Heart right ventricle (tissue), 16 donors: ENCODE data around the gene IQGAP2. TPM values are rescaled to one million over a fixed set of nuclear protein-coding genes. Genes with fewer than 3 reads are reported as not detected.

Source experiments
- ATAC-seq, 8 donors: fragments of 200-7000 bp; cut with Tn5 transposase; one replicate each; pipeline ENCODE4 v1.9.1; 2020; ENCODE audit warnings: mild to moderate bottlenecking in 8 of 8, moderate library complexity in 8 of 8, moderate number of reproducible peaks in 1 of 8
- DNase-seq, 2 donors: peaks; one replicate each; pipeline ENCODE4 v3.0.0-alpha.2; 2020
- H3K27ac ChIP-seq, 10 donors: fragments of 200-600 bp; sonication (generic) in 2 of 10; one replicate each; pipeline versions ENCODE4 v1.5.0 to v1.8.0; 2020 to 2022; ENCODE audit warnings: mild to moderate bottlenecking in 3 of 10
- H3K27me3 ChIP-seq, 7 donors: fragments of 200-600 bp; one replicate each; pipeline ENCODE4 v1.8.0; 2021 to 2022; ENCODE audit warnings: mild to moderate bottlenecking in 2 of 7
- H3K36me3 ChIP-seq, 9 donors: fragments of 200-600 bp; sonication (generic) in 1 of 9; one replicate each; pipeline versions ENCODE4 v1.5.0 to v1.8.0; 2020 to 2022; ENCODE audit warnings: mild to moderate bottlenecking in 2 of 9
- H3K4me1 ChIP-seq, 9 donors: fragments of 200-600 bp; sonication (generic) in 1 of 9; one replicate each; pipeline versions ENCODE4 v1.5.0 to v1.8.0; 2020 to 2022; ENCODE audit warnings: mild to moderate bottlenecking in 4 of 9
- H3K4me3 ChIP-seq, 10 donors: fragments of 200-600 bp; sonication (generic) in 2 of 10; one replicate each; pipeline versions ENCODE4 v1.5.0 to v1.8.0; 2020 to 2022; ENCODE audit warnings: mild to moderate bottlenecking in 7 of 10, moderate library complexity in 2 of 10
- H3K9me3 ChIP-seq, 11 donors: fragments of 200-600 bp in 10 of 11; sonication (generic) in 2 of 11; one replicate each; pipeline versions ENCODE4 v1.5.0 to v1.8.0; 2013 to 2022; ENCODE audit warnings: mild to moderate bottlenecking in 2 of 11, control low read depth in 1 of 11, moderate library complexity in 1 of 11
- CTCF ChIP-seq, 9 donors: fragments of 200-600 bp; sonication (generic) in 2 of 9; IDR thresholded peaks; one replicate each; pipeline versions ENCODE4 v1.5.0 to v1.8.0; 2021 to 2022; ENCODE audit warnings: antibody characterized with exemption in 9 of 9, mild to moderate bottlenecking in 5 of 9, moderate library complexity in 1 of 9
- WGBS, 2 donors: extraction: QIAGEN DNeasy Blood & Tissue Kit; methylation state at CpG; one replicate each; pipeline ENCODE4 v1.1.7; 2013; ENCODE audit warnings: inconsistent platforms in 1 of 2; 5-methylcytosine and 5-hydroxymethylcytosine counted together
- intact Hi-C, 10 donors: fragments of 100-400 bp; cut with DNase I; formaldehyde crosslinking; loops; one replicate each; pipeline versions ENCODE4 v1.11.1 to v1.14.2; 2022
- polyA plus RNA-seq, 2 donors: library from polyadenylated mRNA; stranded (reverse); fragments of 200-250 nt; gene quantifications; one replicate each; pipeline ENCODE4 v1.2.3, GENCODE V29; 2013
- total RNA-seq, 10 donors: library from RNA; stranded (reverse); fragmentation: NEBNext Ultra II Directional in 3 of 10; extraction: Animal tissue kit (Norgen Biotek cat#: 25700) in 3 of 10; gene quantifications; one replicate each; pipeline versions ENCODE4 v1.2.1 to v1.2.4, GENCODE V29; 2021 to 2023
- donor health status: Arrhythmogenic right ventricular cardiomyopathy.
- donor health status: ischemic (EF 13 %, LVEDD 7.1; RV severe dilation, severe dysfunction).
- donor health status: healthy with polysubstance abuse.
- donor health status: DM: no; HTN: yes; CAD: no.
- donor health status: DM: no; HTN: no; CAD: no.
- donor health status: ischemic (EF 25% LVEDD 6.9; RV normal size, moderate dysfunction).
- donor health status: ischemic (EF 25% LVEDD 5.7; RV mildly dilated, moderate dysfunction).
- donor health status: healthy.
- donor health status: DM: yes; HTN: yes; CAD: no.
- donor health status: Ischemic cardiomyopathy.
- donor health status: ischemic (EF 35%, LVEDD 5.7; RV mildly dilated, moderate dysfunction).
- donor health status: nonischemic (EF 11% LVEDD 7.7; RV severe dilation, severe dysfunction).
- donor health status: DM: yes; HTN: yes; CAD: no.
- donor health status: PGD.
- donor health status: ischemic (EF 29% LVEDD 5.4; RV normal size, mild dysfunction).
- donor health status: nonischemic (EF 23%, LVEDD 6.1; RV moderate dilation, normal function).

IQGAP2 gene
- total and polyA plus RNA-seq, 12 donors: 2.5 to 22.3 (median 5.0) TPM

GRCh38 chr5:76477061-76477460, 74.0 kb downstream of the IQGAP2 start:
- intact Hi-C loops: no loop called here
- TF ChIP-seq CTCF (IDR thresholded peaks at IDR 0.05): no peak
- Histone ChIP-seq H3K4me3 (no peak overlapping the region), H3K27ac (no peak overlapping the region), H3K36me3 (no peaks in the 10 kb centered on the region), H3K9me3 (no peaks in the 10 kb centered on the region), H3K27me3 (no peaks in the 10 kb centered on the region), H3K4me1 (peaks cover 0 to 26% (median 0%) of the 10 kb centered on the region in 9 donors)
- DNase-seq (no peak), ATAC-seq (no peak)
- 93 to 97% methylated on average over 2 of the region's 2 CpGs for WGBS, 2 donors

- ATAC-seq (no peak), DNase-seq (no peak)
- Histone ChIP-seq H3K27me3 (no peaks in the 10 kb centered on the region), H3K4me1 (peaks cover 0 to 26% (median 0%) of the 10 kb centered on the region in 9 donors), H3K9me3 (no peaks in the 10 kb centered on the region), H3K36me3 (no peaks in the 10 kb centered on the region), H3K27ac (no peak overlapping the region), H3K4me3 (no peak overlapping the region)
- TF ChIP-seq CTCF (IDR thresholded peaks at IDR 0.05): no peak
- intact Hi-C loops: no loop called here
Measured at GRCh38 chr5:76477571-76477970, 74.5 kb downstream of the IQGAP2 start.

DNA sequence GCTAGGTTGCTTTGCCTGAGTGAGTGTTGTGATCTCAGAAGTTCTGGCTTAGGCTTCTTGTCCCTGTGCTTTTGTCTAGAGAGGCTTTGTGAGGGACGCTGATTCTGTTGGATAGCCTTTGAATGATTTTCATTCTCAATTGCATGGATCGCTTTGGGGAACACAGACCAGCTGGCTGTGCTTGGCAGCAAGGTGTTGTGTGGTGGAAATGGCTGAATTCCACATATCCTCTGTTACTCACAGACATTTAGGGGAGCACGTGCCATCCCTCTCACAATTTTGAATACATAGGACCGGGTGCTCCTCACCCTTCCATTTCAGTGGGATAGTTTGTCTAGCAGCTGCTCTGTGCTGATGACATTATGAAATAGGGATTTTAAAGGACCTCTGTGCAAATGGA, 76.2 kb downstream of the IQGAP2 start:
- DNase-seq: no peak
- 92 to 94% methylated on average over 4 of the region's 4 CpGs for WGBS, 2 donors
- peaks cover 0 to 3% (median 0%) of the 10 kb centered on the region in 7 donors for H3K27me3 ChIP-seq
- no peak overlapping the region for H3K27ac ChIP-seq
- no peak for ATAC-seq
- no peak for TF ChIP-seq CTCF (IDR thresholded peaks at IDR 0.05)
- H3K4me1 ChIP-seq: peaks cover 0 to 11% (median 0%) of the 10 kb centered on the region in 9 donors
- no peak overlapping the region for H3K4me3 ChIP-seq
- no peaks in the 10 kb centered on the region for H3K36me3 ChIP-seq
- H3K9me3 ChIP-seq: no peaks in the 10 kb centered on the region
- intact Hi-C loops: no loop called here

DNA sequence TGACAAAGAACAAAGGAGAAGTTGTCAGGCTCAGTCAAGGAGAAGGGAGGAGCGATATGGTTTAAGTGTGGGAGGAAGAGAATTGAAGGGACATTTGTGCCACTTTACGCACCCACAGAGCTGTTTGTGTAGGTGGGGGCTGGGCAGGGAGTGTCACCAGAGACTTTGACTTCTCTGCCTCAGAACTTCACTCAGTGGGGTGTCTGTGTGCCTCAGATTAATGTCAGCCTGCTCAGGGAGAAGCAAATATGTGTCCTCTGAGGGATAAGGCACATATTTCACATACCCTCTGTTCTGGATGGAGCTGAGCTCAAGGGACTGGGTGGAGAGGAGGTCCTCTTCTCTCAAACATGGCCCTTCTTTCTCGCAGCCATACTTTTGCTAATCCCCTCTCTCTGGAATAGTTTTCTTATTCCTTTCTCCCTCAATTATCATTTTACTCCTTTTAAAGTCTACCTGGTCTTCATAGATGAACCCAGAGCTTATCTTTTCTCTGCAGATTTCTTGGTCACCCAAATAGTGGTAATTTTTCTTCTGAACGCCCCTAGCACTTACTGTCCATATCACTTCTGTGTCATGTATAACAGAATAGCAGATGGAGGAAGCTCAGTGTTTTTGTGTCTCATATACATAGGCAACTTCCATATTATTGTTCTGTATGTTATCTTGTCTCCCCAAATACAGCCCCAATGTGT, 77.0 kb downstream of the IQGAP2 start:
- H3K27me3 ChIP-seq: peaks cover 0 to 4% (median 0%) of the 10 kb centered on the region in 7 donors
- ATAC-seq: no peak
- TF ChIP-seq CTCF (IDR thresholded peaks at IDR 0.05): no peak
- intact Hi-C loops: no loop called here
- 82 to 87% methylated on average over 4 of the region's 4 CpGs for WGBS, 2 donors
- no peaks in the 10 kb centered on the region for H3K36me3 ChIP-seq
- peaks cover 0 to 8% (median 0%) of the 10 kb centered on the region in 9 donors for H3K4me1 ChIP-seq
- no peak overlapping the region for H3K27ac ChIP-seq
- no peaks in the 10 kb centered on the region for H3K9me3 ChIP-seq
- DNase-seq: no peak
- no peak overlapping the region for H3K4me3 ChIP-seq
